HepG2 (cell line): ENCODE data around the gene DLG2. TPM values are rescaled to one million over a fixed set of nuclear protein-coding genes. Genes with fewer than 3 reads are reported as not detected.

ENCODE experiments used
- ATAC-seq: fragments of 200-7000 bp; cut with Tn5 transposase; 3 replicates; pipeline ENCODE4 v1.9.1; 2020; ENCODE audit warnings: mild to moderate bottlenecking, moderate library complexity
- BruUV-seq: library from RNA; stranded (reverse); fragments of 400-500 nt; replicated peaks from 2 replicates; lab custom pipeline; 2021; lab: Mats Ljungman, UMichigan
- CTCF ChIA-PET: fragments of 300-600 bp; formaldehyde crosslinking; extraction: SDS; loops from one replicate; lab custom pipeline; 2021; ENCODE audit warnings: low total read pairs, inconsistent platforms, low intra/inter-chr PET ratio; lab: Yijun Ruan, JAX
- POLR2A ChIA-PET: fragments of 350-600 bp; sonication (Branson Sonifier 250); formaldehyde crosslinking; loops from one replicate; lab custom pipeline; 2020; ENCODE audit warnings: antibody characterized with exemption, inconsistent platforms; lab: Yijun Ruan, JAX
- DNase-seq: peaks from one replicate; pipeline ENCODE4 v3.0.0-alpha.2; 2015; ENCODE audit warnings: low spot score
- FAIRE-seq: peaks from 3 replicates; lab custom pipeline; 2011; peaks lifted over from hg19 to GRCh38; lab: Jason Lieb, UNC
- H2AFZ ChIP-seq: one replicate; pipeline ENCODE4 v1.6.1; 2011; ENCODE audit warnings: low read length, inconsistent platforms
- H3K27ac ChIP-seq: fragments of 300-600 bp; 3 replicates; pipeline ENCODE4 v1.8.0; 2011; ENCODE audit warnings: mixed run types, mild to moderate bottlenecking, mixed read lengths, low read length, inconsistent platforms; ENCODE audit not compliant: insufficient read depth; ENCODE audit errors: extremely low read length
- H3K27me3 ChIP-seq, 2 experiments: fragments of 200-600 bp in 1 of 2; 2 replicates in 1 of 2; 3 replicates in 1 of 2; pipeline versions ENCODE4 v1.6.0 to v1.8.0; 2011; ENCODE audit warnings: low read length in 2 of 2, mild to moderate bottlenecking in 2 of 2, moderate library complexity in 2 of 2, inconsistent platforms in 1 of 2; ENCODE audit not compliant: insufficient read depth in 2 of 2, control insufficient read depth in 1 of 2
- H3K36me3 ChIP-seq, 2 experiments: fragments of 200-600 bp in 1 of 2; replicated peaks in 1 of 2; 2 replicates in 1 of 2; 3 replicates in 1 of 2; pipeline versions ENCODE4 v1.5.1 to v1.8.0; 2011; ENCODE audit warnings: low read length in 2 of 2, inconsistent platforms in 1 of 2; ENCODE audit not compliant: insufficient read depth in 2 of 2, control insufficient read depth in 1 of 2
- H3K4me1 ChIP-seq: 2 replicates; pipeline ENCODE4 v1.5.1; 2012; ENCODE audit warnings: low read length, inconsistent platforms; ENCODE audit not compliant: insufficient read depth
- H3K4me2 ChIP-seq: 2 replicates; pipeline ENCODE4 v1.6.0; 2011; ENCODE audit warnings: low read depth, low read length, inconsistent platforms
- H3K4me3 ChIP-seq, 3 experiments: fragments of 200-600 bp in 1 of 3; sonication (generic), shearing (Covaris generic) in 1 of 3; replicated peaks in 1 of 3; 2 replicates each; pipeline ENCODE4 v1.5.1; 2011 to 2016; ENCODE audit warnings: low read length in 3 of 3, inconsistent platforms in 2 of 3, low read depth in 2 of 3, mild to moderate bottlenecking in 2 of 3, control low read depth in 1 of 3, mixed read lengths in 1 of 3; ENCODE audit not compliant: insufficient read depth in 1 of 3
- H3K79me2 ChIP-seq: one replicate; pipeline ENCODE4 v1.6.1; 2011; ENCODE audit warnings: low read length, inconsistent platforms; ENCODE audit not compliant: insufficient read depth
- H3K9ac ChIP-seq: 2 replicates; pipeline ENCODE4 v1.6.0; 2011; ENCODE audit warnings: mild to moderate bottlenecking, low read depth, low read length, inconsistent platforms; ENCODE audit not compliant: insufficient read depth
- H3K9me3 ChIP-seq: 2 replicates; pipeline ENCODE4 v1.5.1; 2012; ENCODE audit warnings: mild to moderate bottlenecking, low read length
- H4K20me1 ChIP-seq: 2 replicates; pipeline ENCODE4 v1.6.0; 2011; ENCODE audit warnings: inconsistent platforms, mild to moderate bottlenecking, low read length, moderate library complexity; ENCODE audit not compliant: insufficient read depth
- HNRNPL ChIP-seq: fragments of 200-400 bp; formaldehyde crosslinking; IDR thresholded peaks from 2 replicates; pipeline ENCODE4 v1.6.1; 2017; ENCODE audit warnings: mild to moderate bottlenecking, low read depth, low read length
- HOXD1 ChIP-seq: sonication (generic); formaldehyde crosslinking; IDR thresholded peaks from 2 replicates; pipeline ENCODE4 v1.5.0; 2020; ENCODE audit warnings: missing genetic modification reagents
- RARA ChIP-seq: IDR thresholded peaks from 2 replicates; pipeline ENCODE4 v1.6.1; 2016; ENCODE audit warnings: missing genetic modification reagents, missing compliant biosample characterization
- SAP130 ChIP-seq: IDR thresholded peaks from 2 replicates; pipeline ENCODE4 v1.6.1; 2016; ENCODE audit warnings: low read depth
- SMARCC2 ChIP-seq: fragments of 450-650 bp; IDR thresholded peaks from 2 replicates; pipeline ENCODE4 v1.6.1; 2017; ENCODE audit warnings: antibody characterized with exemption, mild to moderate bottlenecking
- YY1 ChIP-seq: IDR thresholded peaks from 2 replicates; pipeline ENCODE4 v1.6.1; 2011; ENCODE audit warnings: low read length, low read depth, moderate library complexity, mild to moderate bottlenecking; ENCODE audit not compliant: insufficient read depth, insufficient replicate concordance
- ZBTB21 ChIP-seq: sonication (generic); formaldehyde crosslinking; IDR thresholded peaks from 2 replicates; pipeline ENCODE4 v1.4.0; 2020; ENCODE audit warnings: missing genetic modification reagents
- ZBTB8A ChIP-seq: sonication (generic); formaldehyde crosslinking; IDR thresholded peaks from 2 replicates; pipeline ENCODE4 v1.4.0; 2020; ENCODE audit warnings: mild to moderate bottlenecking, low read depth, missing genetic modification reagents, borderline replicate concordance
- ZFP36 ChIP-seq: fragments of 150-350 bp; IDR thresholded peaks from 2 replicates; pipeline ENCODE4 v1.6.1; 2018; ENCODE audit warnings: borderline replicate concordance, low read length, low read depth; ENCODE audit not compliant: partially characterized antibody
- ZNF407 ChIP-seq: sonication (generic); formaldehyde crosslinking; IDR thresholded peaks from one replicate; pipeline ENCODE4 v1.5.1; 2020; ENCODE audit warnings: mild to moderate bottlenecking, missing genetic modification reagents; ENCODE audit errors: not compliant biosample characterization
- ZNF777 ChIP-seq: sonication (generic); formaldehyde crosslinking; IDR thresholded peaks from 2 replicates; pipeline ENCODE4 v1.4.0; 2020; ENCODE audit warnings: missing genetic modification reagents
- ZSCAN21 ChIP-seq: sonication (generic); formaldehyde crosslinking; IDR thresholded peaks from 2 replicates; pipeline ENCODE4 v1.8.0; 2022; ENCODE audit warnings: mild to moderate bottlenecking, missing genetic modification reagents, moderate library complexity, borderline replicate concordance
- WGBS: methylation state at CpG from one replicate; pipeline ENCODE4 v1.1.6; 2017; ENCODE audit warnings: low lambda C conversion rate; 5-methylcytosine and 5-hydroxymethylcytosine counted together
- in situ Hi-C: cut with HindIII; loops from 2 replicates; pipeline ENCODE4 v1.10.0; 2017; ENCODE audit warnings: low pct_unique_long_range_greater_than_20kb; ENCODE audit not compliant: extremely low pct_ligation_motif_present
- intact Hi-C: fragments of 100-400 bp; cut with micrococcal nuclease; formaldehyde crosslinking; loops from one replicate; pipeline ENCODE4 v1.10.0; 2022; ENCODE audit not compliant: unreplicated experiment
- polyA plus RNA-seq, 8 experiments: library from polyadenylated mRNA; depleted of rRNA in 3 of 8; stranded (reverse) in 7 of 8; unstranded in 1 of 8; fragments of >200 nt; fragmentation: Illumina TruSeq in 4 of 8; extraction: Trizol in 4 of 8; gene quantifications; 2 replicates each; pipeline versions ENCODE4 v1.2.1 to v1.2.3, GENCODE V29; 2011 to 2016; ENCODE audit warnings: low read depth in 4 of 8, missing spikeins in 1 of 8, mixed read lengths in 1 of 8; ENCODE audit not compliant: insufficient read depth in 1 of 8
- total RNA-seq, 5 experiments: library from RNA; depleted of rRNA; stranded (reverse); fragments of >200 nt; fragmentation: Illumina TruSeq; extraction: Trizol; gene quantifications; 2 replicates each; pipeline ENCODE4 v1.2.3, GENCODE V29; 2016; ENCODE audit warnings: low read depth in 1 of 5
- TF ChIP-seq, protein P1 (sequence below), 2 experiments: sonication (generic) in 1 of 2; formaldehyde crosslinking in 1 of 2; IDR thresholded peaks; 2 replicates each; pipeline versions ENCODE4 v1.5.1 to v1.6.1; 2011 to 2020; ENCODE audit warnings: borderline replicate concordance in 1 of 2, low read depth in 1 of 2, low read length in 1 of 2, mild to moderate bottlenecking in 1 of 2, missing genetic modification reagents in 1 of 2, moderate library complexity in 1 of 2

Gene DLG2
- total and polyA plus RNA-seq, 2 of the 13 experiments (the other 11 are each of a cell fraction or from before 2014, with no cell fraction given): 0.46 to 1.0 TPM

DNA sequence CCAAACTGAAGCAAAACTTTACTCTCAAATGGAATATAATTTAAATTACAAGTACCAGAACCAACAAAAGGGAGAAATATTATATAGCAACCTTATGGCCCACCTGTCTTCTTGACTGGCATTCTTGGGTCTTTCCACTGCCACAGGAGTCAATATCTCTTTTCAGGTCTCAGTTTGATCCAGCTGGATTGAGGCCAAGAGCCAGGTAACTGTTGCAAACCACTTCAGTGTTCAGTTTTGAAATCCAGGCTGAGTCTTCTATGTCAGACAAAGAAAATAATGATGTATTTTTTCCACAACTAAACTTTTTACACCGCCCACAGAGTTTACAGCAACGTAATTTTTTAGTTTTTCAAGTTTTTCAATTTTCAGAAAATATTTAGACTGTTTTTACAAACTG, 648 bp downstream of the DLG2 start (continued):
- TF ChIP-seq YY1 (no peak), ZFP36 (no peak), HNRNPL (no peak), ZSCAN21 (CRISPR knock-in tag) (no peak), SAP130 (CRISPR knock-in tag) (no peak; the same call in 1 of the 2 replicates), ZBTB8A (CRISPR knock-in tag) (no peak), HOXD1 (CRISPR knock-in tag) (no peak), ZNF777 (CRISPR knock-in tag) (no peak)
- TF ChIP-seq, protein P1, sequence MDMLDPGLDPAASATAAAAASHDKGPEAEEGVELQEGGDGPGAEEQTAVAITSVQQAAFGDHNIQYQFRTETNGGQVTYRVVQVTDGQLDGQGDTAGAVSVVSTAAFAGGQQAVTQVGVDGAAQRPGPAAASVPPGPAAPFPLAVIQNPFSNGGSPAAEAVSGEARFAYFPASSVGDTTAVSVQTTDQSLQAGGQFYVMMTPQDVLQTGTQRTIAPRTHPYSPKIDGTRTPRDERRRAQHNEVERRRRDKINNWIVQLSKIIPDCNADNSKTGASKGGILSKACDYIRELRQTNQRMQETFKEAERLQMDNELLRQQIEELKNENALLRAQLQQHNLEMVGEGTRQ (IDR thresholded peaks at IDR 0.05; ENCODE audit: low read depth, low read length): no peak
- TF ChIP-seq, protein P1 (CRISPR knock-in tag; IDR thresholded peaks at IDR 0.05; ENCODE audit: borderline replicate concordance): no peak
- TF ChIP-seq, all 625 proteins: peak for 0

DNA sequence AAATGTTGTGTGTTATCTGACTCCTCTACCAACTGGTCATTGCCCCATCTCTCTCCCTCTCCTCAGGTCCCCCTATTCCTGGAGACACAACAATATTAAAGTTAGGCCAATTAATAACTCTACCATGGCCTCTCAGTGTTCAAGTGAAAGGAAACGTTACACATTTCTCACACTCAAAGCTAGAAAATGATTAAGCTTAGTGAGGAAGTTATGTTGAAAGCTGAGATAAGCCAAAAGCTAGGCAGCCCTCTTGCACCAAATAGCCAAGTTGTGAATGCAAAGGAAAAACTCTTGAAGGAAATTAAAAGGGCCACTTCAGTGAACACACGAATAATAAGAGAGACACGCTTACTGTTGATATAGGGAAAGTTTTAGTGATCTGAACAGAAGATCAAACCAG, 6.9 kb downstream of the DLG2 start:
- intact Hi-C loops (loop anchor here (10.0 kb wide), 1 partner anchor 445 kb away; the partner anchor contains the start of gene PICALM), in situ Hi-C loops (no loop called here)
- no peak for ATAC-seq
- no peak overlapping the region for H3K4me3 ChIP-seq
- no peak overlapping the region for H3K27ac ChIP-seq
- no TSS peak for BruUV-seq
- no peak for FAIRE-seq
- no peaks in the 10 kb centered on the region for H3K36me3 ChIP-seq
- ChIA-PET POLR2A (interaction anchor here (1.1 kb wide), 1 partner anchor 27 kb away, joined by 3 read pairs; the partner anchor contains the start of gene TMEM126A), CTCF (no interaction called here)
- no peaks in the 10 kb centered on the region for H3K9me3 ChIP-seq
- H3K9ac ChIP-seq: no peak overlapping the region
- no peak overlapping the region for H2AFZ ChIP-seq
- 57% methylated on average over 3 of the region's 3 CpGs for WGBS
- no peaks in the 10 kb centered on the region for H3K27me3 ChIP-seq
- H3K79me2 ChIP-seq: no peaks in the 10 kb centered on the region
- H3K4me1 ChIP-seq: peaks cover 22% of the 10 kb centered on the region
- DNase-seq: no peak
- H3K4me2 ChIP-seq: no peak overlapping the region
- H4K20me1 ChIP-seq: no peaks in the 10 kb centered on the region
- TF ChIP-seq ZNF407 (CRISPR knock-in tag) (no peak), ZBTB21 (CRISPR knock-in tag) (no peak), RARA (CRISPR knock-in tag) (no peak), SMARCC2 (no peak)
